ENCODE measurements around the gene TNXB. TPM values are rescaled to one million over a fixed set of nuclear protein-coding genes. Genes with fewer than 3 reads are reported as not detected.

The TNXB gene
- total RNA-seq, 1 donor = 17.7 TPM

- no peak for TF ChIP-seq CTCF (IDR thresholded peaks at IDR 0.05; ENCODE audit: insufficient read depth, low read depth, low read length)
- no peak for DNase-seq (ENCODE audit: low read depth)
- H3K4me3 ChIP-seq (ENCODE audit: low read depth, low read length) = no peak overlapping the region
Observed at GRCh38 chr6:32075781-32076180, 33.4 kb downstream of the TNXB start.

GRCh38 chr6:32074996-32075532 is 34.1 kb downstream of the TNXB start:
- TF ChIP-seq CTCF (IDR thresholded peaks at IDR 0.05; ENCODE audit: insufficient read depth, low read depth, low read length) = no peak
- no peak for DNase-seq (ENCODE audit: low read depth)
- H3K4me3 ChIP-seq (ENCODE audit: low read depth, low read length) = no peak overlapping the region

DNA sequence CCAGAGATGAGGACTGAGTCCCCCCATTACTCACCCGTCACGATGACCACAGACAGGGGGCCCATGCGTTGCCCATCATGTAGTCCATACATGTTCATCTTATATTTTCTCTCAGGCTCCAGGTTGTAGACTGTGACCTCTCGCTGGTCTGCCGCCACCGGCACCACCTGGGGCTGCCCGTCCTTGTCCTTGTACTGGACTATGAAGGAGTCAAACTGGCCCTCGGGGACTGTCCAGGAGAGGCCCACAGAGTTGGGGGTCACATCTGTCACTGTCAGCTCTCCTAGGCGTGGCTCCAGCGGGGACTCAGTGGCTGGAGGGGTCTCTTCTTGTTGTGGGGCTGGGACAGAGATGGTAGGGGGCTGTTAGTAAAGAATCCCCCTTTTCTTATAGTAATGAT is 35.5 kb downstream of the TNXB start:
- DNase-seq (ENCODE audit: low read depth) = no peak
- no peak for TF ChIP-seq CTCF (IDR thresholded peaks at IDR 0.05; ENCODE audit: insufficient read depth, low read depth, low read length)
- H3K4me3 ChIP-seq (ENCODE audit: low read depth, low read length) = no peak overlapping the region

GRCh38 chr6:32073101-32073500 is 36.0 kb downstream of the TNXB start:
- H3K4me3 ChIP-seq (ENCODE audit: low read depth, low read length) = no peak overlapping the region
- no peak for TF ChIP-seq CTCF (IDR thresholded peaks at IDR 0.05; ENCODE audit: insufficient read depth, low read depth, low read length)
- DNase-seq (ENCODE audit: low read depth) = no peak

GRCh38 chr6:32070814-32071543 is 38.2 kb downstream of the TNXB start:
- DNase-seq (ENCODE audit: low read depth) = no peak

GRCh38 chr6:32069878-32070515 is 39.1 kb downstream of the TNXB start:
- DNase-seq (ENCODE audit: low read depth) = no peak
- no peak for TF ChIP-seq CTCF (IDR thresholded peaks at IDR 0.05; ENCODE audit: insufficient read depth, low read depth, low read length)
- H3K4me3 ChIP-seq (ENCODE audit: low read depth, low read length) = no peak overlapping the region

More at GRCh38 chr6:32070814-32071543, 38.2 kb downstream of the TNXB start:
- no peak for TF ChIP-seq CTCF (IDR thresholded peaks at IDR 0.05; ENCODE audit: insufficient read depth, low read depth, low read length)
- H3K4me3 ChIP-seq (ENCODE audit: low read depth, low read length) = no peak overlapping the region
